ENCODE measurements around the gene GNE. TPM values are rescaled to one million over a fixed set of nuclear protein-coding genes. Genes with fewer than 3 reads are reported as not detected.
"Not testable (repeated sequence)": the region's sequence is repeated elsewhere in the genome, so short reads cannot be mapped to it uniquely, and the experiment has no call there.

The GNE gene
- total and polyA plus RNA-seq, 9 of the 15 experiments (the other 6 are each of a cell fraction or from before 2014, with no cell fraction given), result 5.1 to 18.6 (median 12.0) TPM

GRCh38 chr9:36275060-36275459 is 16.8 kb upstream of the GNE start (continued):
- no peak for TF ChIP-seq ZNF609 (CRISPR knock-in tag; IDR thresholded peaks at IDR 0.05; ENCODE audit: borderline replicate concordance)
- TF ChIP-seq MLLT1 (IDR thresholded peaks at IDR 0.05), result no peak
- TF ChIP-seq NR2C1 (IDR thresholded peaks at IDR 0.05), result no peak
- TF ChIP-seq NR2C1 (tag; IDR thresholded peaks at IDR 0.05), result no peak
- TF ChIP-seq ZNF395 (CRISPR knock-in tag; IDR thresholded peaks at IDR 0.05), result no peak
- no peak for TF ChIP-seq SMAD3 (CRISPR knock-in tag; conservative IDR thresholded peaks at IDR 0.05)
- TF ChIP-seq SMARCB1 (IDR thresholded peaks at IDR 0.05; ENCODE audit: insufficient read length, low read depth), result no peak
- no peak for TF ChIP-seq POLR2B (IDR thresholded peaks at IDR 0.05; ENCODE audit: low read depth, partially characterized antibody)
- TF ChIP-seq ZNF785 (CRISPR knock-in tag; IDR thresholded peaks at IDR 0.05), result no peak
- TF ChIP-seq SRSF1 (IDR thresholded peaks at IDR 0.05; ENCODE audit: low read depth, low read length), result no peak
- no peak for TF ChIP-seq XRCC5 (IDR thresholded peaks at IDR 0.05; ENCODE audit: low read depth, low read length)
- TF ChIP-seq ZNF41 (CRISPR knock-in tag; conservative IDR thresholded peaks at IDR 0.05), result no peak

- H3K4me2 ChIP-seq (ENCODE audit: insufficient read depth, low read length); H3K4me1 ChIP-seq (replicated peaks in 1 of 2; ENCODE audit: control insufficient read depth in 2 of 2, insufficient read depth in 2 of 2, low read length in 2 of 2); POLR2A ChIA-PET; FAIRE-seq; in situ Hi-C loops (cut with MboI); CTCF ChIA-PET (ENCODE audit: low intra/inter-chr PET ratio); H3K9ac ChIP-seq (ENCODE audit: insufficient read depth in 1 of 2, low read depth in 2 of 2, low read length in 2 of 2); H2AFZ ChIP-seq (ENCODE audit: low read depth, low read length); H3K9me3 ChIP-seq (replicated peaks; ENCODE audit: control insufficient read depth, insufficient read depth, low read depth, low read length); H3K27ac ChIP-seq (ENCODE audit: extremely low read depth, low read depth, low read length); H4K20me1 ChIP-seq (replicated peaks; ENCODE audit: control insufficient read depth, insufficient read depth, low read length); H3K79me2 ChIP-seq (ENCODE audit: control insufficient read depth, insufficient read depth, low read length); H3K4me3 ChIP-seq; DNase-seq (ENCODE audit: extremely low read depth in 1 of 4, low spot score in 3 of 4); ATAC-seq; H3K9me1 ChIP-seq (ENCODE audit: control insufficient read depth, insufficient read depth, low read length); intact Hi-C loops (cut with micrococcal nuclease); H3K27me3 ChIP-seq (ENCODE audit: control insufficient read depth in 2 of 2, insufficient read depth in 2 of 2, low read length in 2 of 2); BruUV-seq (replicated peaks); H3K36me3 ChIP-seq (ENCODE audit: control insufficient read depth, insufficient read depth, low read length): not testable (repeated sequence)
- 49% methylated on average over 3 of the region's 7 CpGs for WGBS (ENCODE audit: insufficient coverage, low coverage, missing lambda C conversion rate)
Observed at GRCh38 chr9:36273354-36273753, 15.1 kb upstream of the GNE start.

Data from K562 (cell line).